Measurements from ENCODE around the gene RIC3. TPM values are rescaled to one million over a fixed set of nuclear protein-coding genes. Genes with fewer than 3 reads are reported as not detected.

The RIC3 gene
- polyA plus RNA-seq, 3 donors = 10.9 to 19.1 (median 17.3) TPM

- peak; percentile 80 for DNase-seq
Observed at GRCh38 chr11:8068605-8069221, 100.1 kb downstream of the RIC3 start.

GRCh38 chr11:8067929-8068575 is 100.8 kb downstream of the RIC3 start:
- DNase-seq = no peak

GRCh38 chr11:8067567-8067928 is 101.3 kb downstream of the RIC3 start:
- no peak for DNase-seq

GRCh38 chr11:8066911-8067455 is 101.8 kb downstream of the RIC3 start:
- no peak for DNase-seq

- DNase-seq = no peak
Observed at GRCh38 chr11:8066036-8066910, 102.6 kb downstream of the RIC3 start.

- no peak for DNase-seq
Observed at GRCh38 chr11:8065031-8065430, 103.8 kb downstream of the RIC3 start.

GRCh38 chr11:8063324-8063723 is 105.5 kb downstream of the RIC3 start:
- DNase-seq = no peak

- no peak for DNase-seq
Observed at GRCh38 chr11:8062781-8063257, 106.0 kb downstream of the RIC3 start.

GRCh38 chr11:8061555-8062428 is 107.0 kb downstream of the RIC3 start:
- no peak for DNase-seq

- DNase-seq = no peak
Observed at GRCh38 chr11:8060801-8061554, 107.8 kb downstream of the RIC3 start.

- DNase-seq = no peak
Observed at GRCh38 chr11:8060146-8060719, 108.6 kb downstream of the RIC3 start.

GRCh38 chr11:8059571-8060011 is 109.2 kb downstream of the RIC3 start:
- DNase-seq = peak; percentile 20

- no peak for DNase-seq
Observed at GRCh38 chr11:8059030-8059429, 109.8 kb downstream of the RIC3 start.

GRCh38 chr11:8058216-8058615 is 110.6 kb downstream of the RIC3 start:
- no peak for DNase-seq

- DNase-seq = no peak
Observed at GRCh38 chr11:8056810-8057463, 111.9 kb downstream of the RIC3 start.

Data from renal pelvis (tissue), 4 donors.